PFSK-1 (cell line): ENCODE measurements around the gene ATP5MC2.

ENCODE experiments used
- FOXP2 ChIP-seq: optimal IDR thresholded peaks from 2 replicates; pipeline ENCODE3; 2011; ENCODE audit warnings: borderline replicate concordance, control low read depth, inconsistent platforms; ENCODE audit not compliant: insufficient read depth; ENCODE audit errors: extremely low read length, extremely low read depth
- POLR2AphosphoS5 ChIP-seq: IDR thresholded peaks from 2 replicates; pipeline ENCODE4 v1.6.1; 2012; ENCODE audit warnings: low read depth, mild to moderate bottlenecking, control low read depth, low read length, moderate library complexity
- REST ChIP-seq, 2 experiments: IDR thresholded peaks; 2 replicates each; pipeline versions ENCODE4 v1.6.1 to v1.8.0; 2011 to 2012; ENCODE audit warnings: low read depth in 2 of 2, low read length in 2 of 2, control low read depth in 1 of 2, inconsistent platforms in 1 of 2, mild to moderate bottlenecking in 1 of 2, moderate library complexity in 1 of 2; ENCODE audit not compliant: insufficient read depth in 1 of 2
- SIN3A ChIP-seq: IDR thresholded peaks from 2 replicates; pipeline ENCODE4 v1.6.1; 2012; ENCODE audit warnings: mild to moderate bottlenecking, low read length, moderate library complexity, borderline replicate concordance; ENCODE audit not compliant: insufficient read depth
- TAF1 ChIP-seq: IDR thresholded peaks from 2 replicates; pipeline ENCODE4 v1.6.1; 2012; ENCODE audit warnings: low read length, control low read depth, borderline replicate concordance; ENCODE audit not compliant: insufficient read depth

ATP5MC2 gene

GRCh38 chr12:53684654-53685220 lies 8.9 kb upstream of the ATP5MC2 start:
- TF ChIP-seq REST (IDR thresholded peaks at IDR 0.05; ENCODE audit: insufficient read depth in 1 of 2, low read depth in 2 of 2, low read length in 2 of 2) (no peak), TAF1 (no peak), SIN3A (no peak), POLR2AphosphoS5 (no peak)

- TF ChIP-seq TAF1 (no peak), REST (IDR thresholded peaks at IDR 0.05; ENCODE audit: insufficient read depth in 1 of 2, low read depth in 2 of 2, low read length in 2 of 2) (no peak), FOXP2 (no peak), SIN3A (no peak), POLR2AphosphoS5 (no peak)
Measured at GRCh38 chr12:53683983-53684382, 8.1 kb upstream of the ATP5MC2 start.

- TF ChIP-seq FOXP2 (no peak), REST (IDR thresholded peaks at IDR 0.05; ENCODE audit: insufficient read depth in 1 of 2, low read depth in 2 of 2, low read length in 2 of 2) (no peak), POLR2AphosphoS5 (no peak), TAF1 (no peak), SIN3A (no peak)
Measured at GRCh38 chr12:53683494-53683893, 7.6 kb upstream of the ATP5MC2 start.

GRCh38 chr12:53677800-53678148 lies 1.9 kb upstream of the ATP5MC2 start:
- TF ChIP-seq TAF1 (no peak), FOXP2 (no peak), POLR2AphosphoS5 (no peak), REST (IDR thresholded peaks at IDR 0.05; ENCODE audit: insufficient read depth in 1 of 2, low read depth in 2 of 2, low read length in 2 of 2) (no peak), SIN3A (no peak)
